ENCODE results near the gene GCNT1. TPM values are rescaled to one million over a fixed set of nuclear protein-coding genes. Genes with fewer than 3 reads are reported as not detected.
A peak's percentile ranks its signal among the peaks of the same experiment; 100 is the strongest.

The GCNT1 gene
- total and polyA plus RNA-seq, 4 experiments from 2014 or later, result 3.4 to 9.3 (median 7.5) TPM

DNA sequence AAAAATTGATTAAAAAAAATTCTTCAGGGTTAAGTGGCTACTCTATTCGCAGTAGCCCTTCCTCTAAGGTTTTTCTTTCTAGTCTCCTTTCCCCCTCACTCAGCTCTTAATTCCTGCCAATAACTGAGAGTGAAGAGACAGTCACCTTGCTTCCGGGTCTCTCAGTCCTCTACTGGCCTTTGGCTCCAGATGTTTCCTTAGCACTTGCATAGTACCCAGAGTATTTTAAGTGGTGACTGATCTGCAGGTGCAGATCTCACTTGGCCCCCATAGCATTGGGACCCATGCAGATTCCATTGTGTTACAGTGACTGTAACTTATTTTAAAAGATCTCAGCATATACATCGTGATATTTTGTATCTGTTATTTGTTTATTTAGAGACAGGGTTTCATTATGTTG lies 66.2 kb downstream of the GCNT1 start:
- Mint-ChIP-seq H3K4me3 (no peak overlapping the region), H3K9me3 (no peaks in the 10 kb centered on the region), H3K36me3 (no peaks in the 10 kb centered on the region), H3K27me3 (no peaks in the 10 kb centered on the region), H3K27ac (no peak overlapping the region), H3K4me1 (peaks cover 0 to 8% (median under 1%) of the 10 kb centered on the region in 4 donors)
- intact Hi-C loops (cut with micrococcal nuclease), result no loop called here
- Histone ChIP-seq H3K9me3 (ENCODE audit: control insufficient read depth in 1 of 2, low read length in 2 of 2) (no peaks in the 10 kb centered on the region), H3K36me3 (ENCODE audit: insufficient read depth, low read length) (no peaks in the 10 kb centered on the region), H3K27me3 (ENCODE audit: insufficient read depth, low read length) (no peaks in the 10 kb centered on the region), H3K4me3 (ENCODE audit: low read length in 2 of 2) (no peak overlapping the region), H3K4me1 (ENCODE audit: insufficient read depth, low read length) (no peaks in the 10 kb centered on the region), H3K27ac (ENCODE audit: low read depth, low read length) (no peak overlapping the region)
- ChIA-PET CTCF (ENCODE audit: partially characterized antibody) (no interaction called here), POLR2A (ENCODE audit: partially characterized antibody) (no interaction called here)
- no peak for DNase-seq

DNA sequence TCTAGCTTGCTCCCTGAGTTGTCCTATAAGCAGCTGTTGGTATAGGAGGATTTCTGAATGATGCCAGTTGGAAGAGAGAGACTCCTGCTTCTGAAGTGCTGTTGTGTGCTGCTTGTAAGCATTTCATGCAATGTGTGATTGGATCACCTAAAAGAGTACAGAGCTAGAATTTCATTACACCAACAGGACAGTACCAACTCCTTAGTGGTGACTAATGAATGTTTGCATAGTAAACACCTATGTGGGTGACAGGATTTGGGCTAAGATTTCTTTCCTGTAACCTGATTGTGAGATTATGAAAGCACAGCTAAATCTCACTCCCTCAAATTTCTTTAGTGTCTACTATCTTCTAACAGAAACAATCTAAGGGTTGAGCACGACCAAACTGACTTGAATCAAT lies 67.0 kb downstream of the GCNT1 start:
- no peaks in the 10 kb centered on the region for H3K27me3 Mint-ChIP-seq
- no peaks in the 10 kb centered on the region for H3K27me3 ChIP-seq (ENCODE audit: insufficient read depth, low read length)
- no peak for DNase-seq
- no peak overlapping the region for H3K27ac ChIP-seq (ENCODE audit: low read depth, low read length)
- no peak overlapping the region for H3K4me3 ChIP-seq (ENCODE audit: low read length in 2 of 2)
- no peak overlapping the region for H3K27ac Mint-ChIP-seq
- ChIA-PET POLR2A (ENCODE audit: partially characterized antibody) (no interaction called here), CTCF (ENCODE audit: partially characterized antibody) (no interaction called here)
- H3K4me1 ChIP-seq (ENCODE audit: insufficient read depth, low read length), result no peaks in the 10 kb centered on the region
- H3K4me1 Mint-ChIP-seq, result peaks cover 0 to 11% (median 4%) of the 10 kb centered on the region in 4 donors
- intact Hi-C loops (cut with micrococcal nuclease), result no loop called here
- H3K4me3 Mint-ChIP-seq, result no peak overlapping the region
- H3K9me3 Mint-ChIP-seq, result no peaks in the 10 kb centered on the region
- no peaks in the 10 kb centered on the region for H3K9me3 ChIP-seq (ENCODE audit: control insufficient read depth in 1 of 2, low read length in 2 of 2)
- no peaks in the 10 kb centered on the region for H3K36me3 ChIP-seq (ENCODE audit: insufficient read depth, low read length)
- no peaks in the 10 kb centered on the region for H3K36me3 Mint-ChIP-seq

DNA sequence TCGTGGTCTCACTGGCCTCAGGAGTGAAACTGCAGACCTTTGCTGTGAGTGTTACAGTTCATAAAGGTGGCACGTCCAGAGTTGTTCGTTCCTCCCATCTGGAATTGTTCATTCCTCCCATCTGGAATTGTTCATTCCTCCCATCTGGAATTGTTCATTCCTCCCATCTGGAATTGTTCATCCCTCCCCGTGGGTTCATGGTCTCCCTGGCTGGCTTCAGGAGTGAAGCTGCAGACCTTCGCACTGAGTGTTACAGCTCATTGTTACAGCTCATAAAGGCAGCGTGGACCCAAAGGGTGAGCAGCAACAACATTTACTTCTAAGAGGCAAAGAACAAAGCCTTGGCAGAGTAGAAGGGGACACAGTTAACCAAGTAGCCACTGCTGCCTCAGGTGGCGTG lies 69.1 kb downstream of the GCNT1 start:
- CTCF ChIA-PET (ENCODE audit: partially characterized antibody), result no interaction called here
- Mint-ChIP-seq H3K27ac (no peak overlapping the region), H3K4me1 (peaks cover 0 to 12% (median 4%) of the 10 kb centered on the region in 4 donors), H3K4me3 (no peak overlapping the region), H3K9me3 (no peaks in the 10 kb centered on the region), H3K27me3 (no peaks in the 10 kb centered on the region), H3K36me3 (no peaks in the 10 kb centered on the region)
- no peak overlapping the region for H3K27ac ChIP-seq (ENCODE audit: low read depth, low read length)
- H3K9me3 ChIP-seq (ENCODE audit: control insufficient read depth in 1 of 2, low read length in 2 of 2), result no peaks in the 10 kb centered on the region
- POLR2A ChIA-PET (ENCODE audit: partially characterized antibody), result no interaction called here
- no peaks in the 10 kb centered on the region for H3K36me3 ChIP-seq (ENCODE audit: insufficient read depth, low read length)
- no peak overlapping the region for H3K4me3 ChIP-seq (ENCODE audit: low read length in 2 of 2)
- H3K4me1 ChIP-seq (ENCODE audit: insufficient read depth, low read length), result no peaks in the 10 kb centered on the region
- intact Hi-C loops (cut with micrococcal nuclease), result no loop called here
- no peak for DNase-seq
- H3K27me3 ChIP-seq (ENCODE audit: insufficient read depth, low read length), result no peaks in the 10 kb centered on the region

GRCh38 chr9:76528642-76529190 lies 69.7 kb downstream of the GCNT1 start:
- H3K27ac ChIP-seq (ENCODE audit: low read depth, low read length), result no peak overlapping the region
- ChIA-PET CTCF (ENCODE audit: partially characterized antibody) (no interaction called here), POLR2A (ENCODE audit: partially characterized antibody) (no interaction called here)
- no peaks in the 10 kb centered on the region for H3K4me1 ChIP-seq (ENCODE audit: insufficient read depth, low read length)
- Mint-ChIP-seq H3K4me3 (no peak overlapping the region), H3K4me1 (peaks cover 0 to 16% (median 7%) of the 10 kb centered on the region in 4 donors), H3K36me3 (no peaks in the 10 kb centered on the region), H3K27ac (no peak overlapping the region), H3K27me3 (no peaks in the 10 kb centered on the region), H3K9me3 (no peaks in the 10 kb centered on the region)
- no peaks in the 10 kb centered on the region for H3K27me3 ChIP-seq (ENCODE audit: insufficient read depth, low read length)
- H3K4me3 ChIP-seq (ENCODE audit: low read length in 2 of 2), result no peak overlapping the region
- no peaks in the 10 kb centered on the region for H3K36me3 ChIP-seq (ENCODE audit: insufficient read depth, low read length)
- no peak for DNase-seq
- no peaks in the 10 kb centered on the region for H3K9me3 ChIP-seq (ENCODE audit: control insufficient read depth in 1 of 2, low read length in 2 of 2)
- intact Hi-C loops (cut with micrococcal nuclease), result no loop called here

DNA sequence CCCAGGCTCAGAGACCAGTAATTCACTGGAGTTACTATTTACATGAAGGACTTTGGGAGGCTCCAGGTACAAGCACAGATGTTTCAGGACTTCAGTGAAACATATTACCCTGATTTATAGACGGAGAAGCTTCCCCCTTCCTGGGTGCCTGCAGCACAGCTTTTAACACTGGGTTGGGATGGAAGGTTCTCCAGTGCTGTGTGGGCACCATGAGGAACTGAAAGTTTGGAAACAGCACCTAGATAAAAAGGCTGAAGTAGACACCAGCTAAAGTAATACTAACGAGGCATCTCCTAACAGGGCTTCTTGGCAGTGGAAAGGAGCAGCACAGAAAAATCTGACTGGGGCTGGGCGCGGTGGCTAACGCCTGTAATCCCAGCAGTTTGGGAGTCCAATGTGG lies 70.7 kb downstream of the GCNT1 start:
- ChIA-PET CTCF (ENCODE audit: partially characterized antibody) (no interaction called here), POLR2A (ENCODE audit: partially characterized antibody) (no interaction called here)
- H3K4me3 Mint-ChIP-seq, result no peak overlapping the region
- H3K27ac ChIP-seq (ENCODE audit: low read depth, low read length), result no peak overlapping the region
- intact Hi-C loops (cut with micrococcal nuclease), result no loop called here
- H3K27me3 ChIP-seq (ENCODE audit: insufficient read depth, low read length), result no peaks in the 10 kb centered on the region
- H3K36me3 Mint-ChIP-seq, result no peaks in the 10 kb centered on the region
- H3K27me3 Mint-ChIP-seq, result no peaks in the 10 kb centered on the region
- peak overlapping the region in 2 of 7 donors; percentile 9 to 42 for H3K27ac Mint-ChIP-seq
- no peaks in the 10 kb centered on the region for H3K9me3 ChIP-seq (ENCODE audit: control insufficient read depth in 1 of 2, low read length in 2 of 2)
- H3K9me3 Mint-ChIP-seq, result no peaks in the 10 kb centered on the region
- no peaks in the 10 kb centered on the region for H3K4me1 ChIP-seq (ENCODE audit: insufficient read depth, low read length)
- DNase-seq, result no peak
- H3K4me3 ChIP-seq (ENCODE audit: low read length in 2 of 2), result no peak overlapping the region
- H3K36me3 ChIP-seq (ENCODE audit: insufficient read depth, low read length), result no peaks in the 10 kb centered on the region
- peaks cover 0 to 16% (median 8%) of the 10 kb centered on the region in 4 donors for H3K4me1 Mint-ChIP-seq

GRCh38 chr9:76530458-76531110 lies 71.6 kb downstream of the GCNT1 start:
- Histone ChIP-seq H3K4me1 (ENCODE audit: insufficient read depth, low read length) (no peaks in the 10 kb centered on the region), H3K27ac (ENCODE audit: low read depth, low read length) (no peak overlapping the region), H3K4me3 (ENCODE audit: low read length in 2 of 2) (no peak overlapping the region), H3K27me3 (ENCODE audit: insufficient read depth, low read length) (no peaks in the 10 kb centered on the region), H3K9me3 (ENCODE audit: control insufficient read depth in 1 of 2, low read length in 2 of 2) (no peaks in the 10 kb centered on the region), H3K36me3 (ENCODE audit: insufficient read depth, low read length) (no peaks in the 10 kb centered on the region)
- DNase-seq, result no peak
- intact Hi-C loops (cut with micrococcal nuclease), result no loop called here
- H3K4me1 Mint-ChIP-seq, result peaks cover 0 to 16% (median 7%) of the 10 kb centered on the region in 4 donors
- peak overlapping the region in 5 of 8 donors; percentile 36 to 79 (median 50) for H3K4me3 Mint-ChIP-seq
- no peaks in the 10 kb centered on the region for H3K36me3 Mint-ChIP-seq
- no peaks in the 10 kb centered on the region for H3K27me3 Mint-ChIP-seq
- H3K27ac Mint-ChIP-seq, result peak overlapping the region in 2 of 7 donors; percentile 46 to 68
- ChIA-PET CTCF (ENCODE audit: partially characterized antibody) (no interaction called here), POLR2A (ENCODE audit: partially characterized antibody) (no interaction called here)
- no peaks in the 10 kb centered on the region for H3K9me3 Mint-ChIP-seq

GRCh38 chr9:76531231-76531780 lies 72.3 kb downstream of the GCNT1 start:
- H3K9me3 ChIP-seq (ENCODE audit: control insufficient read depth in 1 of 2, low read length in 2 of 2), result no peaks in the 10 kb centered on the region
- DNase-seq, result no peak
- Mint-ChIP-seq H3K27ac (no peak overlapping the region), H3K4me3 (no peak overlapping the region), H3K36me3 (no peaks in the 10 kb centered on the region), H3K27me3 (no peaks in the 10 kb centered on the region), H3K9me3 (no peaks in the 10 kb centered on the region), H3K4me1 (peaks cover 0 to 16% (median 7%) of the 10 kb centered on the region in 4 donors)
- no peaks in the 10 kb centered on the region for H3K36me3 ChIP-seq (ENCODE audit: insufficient read depth, low read length)
- H3K27ac ChIP-seq (ENCODE audit: low read depth, low read length), result no peak overlapping the region
- ChIA-PET POLR2A (ENCODE audit: partially characterized antibody) (no interaction called here), CTCF (ENCODE audit: partially characterized antibody) (no interaction called here)
- H3K27me3 ChIP-seq (ENCODE audit: insufficient read depth, low read length), result no peaks in the 10 kb centered on the region
- H3K4me1 ChIP-seq (ENCODE audit: insufficient read depth, low read length), result no peaks in the 10 kb centered on the region
- intact Hi-C loops (cut with micrococcal nuclease), result no loop called here
- H3K4me3 ChIP-seq (ENCODE audit: low read length in 2 of 2), result no peak overlapping the region
